HL-60 (cell line): ENCODE results near the gene VIPR2.

Source experiments
- CTCF ChIP-seq: IDR thresholded peaks from one replicate; pipeline ENCODE4 v1.5.1; 2011; ENCODE audit warnings: low read length, control low read depth, inconsistent platforms; ENCODE audit not compliant: insufficient read depth
- POLR2AphosphoS5 ChIP-seq: IDR thresholded peaks from 2 replicates; pipeline ENCODE4 v1.6.1; 2012; ENCODE audit warnings: low read depth
- REST ChIP-seq: IDR thresholded peaks from 2 replicates; pipeline ENCODE4 v1.6.1; 2012; ENCODE audit warnings: low read depth; ENCODE audit not compliant: insufficient replicate concordance
- SPI1 ChIP-seq: IDR thresholded peaks from 2 replicates; pipeline ENCODE4 v1.6.1; 2012; ENCODE audit warnings: low read depth, mild to moderate bottlenecking, borderline replicate concordance

DNA sequence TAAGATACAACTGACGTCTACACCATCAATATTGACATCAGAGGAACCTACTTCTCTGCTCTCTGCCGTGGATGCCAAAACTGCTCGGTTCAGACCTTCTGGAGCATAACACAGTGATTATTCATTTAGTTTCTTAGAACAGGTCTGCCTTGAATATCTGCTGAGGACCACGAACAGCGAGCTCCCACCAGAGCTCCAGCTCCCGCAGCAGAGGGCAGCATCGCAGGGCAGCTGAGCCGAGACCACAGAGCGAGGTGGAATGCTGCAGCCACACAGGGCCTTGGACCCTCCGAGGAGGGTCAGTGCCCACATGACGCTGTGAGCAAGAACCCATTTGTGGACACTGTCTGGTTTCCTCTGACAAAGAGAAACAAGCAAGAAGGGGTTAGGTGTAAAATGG is 6.8 kb downstream of the VIPR2 start:
- TF ChIP-seq CTCF (no peak), REST (no peak), POLR2AphosphoS5 (no peak), SPI1 (no peak)
